GM12878 (cell line): ENCODE data around the gene ZNF213.

Source experiments
- MEF2A ChIP-seq: IDR thresholded peaks from 2 replicates; pipeline ENCODE4 v1.6.1; 2011; ENCODE audit warnings: low read depth, mild to moderate bottlenecking, low read length, moderate library complexity; ENCODE audit not compliant: insufficient read depth
- RFX5 ChIP-seq: IDR thresholded peaks from 2 replicates; pipeline ENCODE4 v1.6.1; 2011; ENCODE audit warnings: low read depth, low read length, improper control_type of control experiment
- YY1 ChIP-seq: IDR thresholded peaks from 2 replicates; pipeline ENCODE4 v1.6.1; 2011; ENCODE audit warnings: low read depth, mild to moderate bottlenecking, low read length

- TF ChIP-seq YY1, result no peak
- TF ChIP-seq RFX5, result no peak
- no peak for TF ChIP-seq MEF2A
These were observed 26.6 kb downstream of the ZNF213 start for GRCh38 chr16:3161235-3162018.
